Activated naive CD8-positive, alpha-beta T cell treated with anti-CD3 and anti-CD28 coated beads, Interleukin-2, amount 50 U/mL, for 24 hours (primary cell): ENCODE measurements around the gene SEMA7A.
A peak's percentile ranks its signal among the peaks of the same experiment; 100 is the strongest.

Experiments
- ATAC-seq: fragments of 150-1000 bp; cut with Tn5 transposase; one replicate; pipeline ENCODE4 v1.10.0; 2021
- DNase-seq: peaks from one replicate; pipeline ENCODE4 v3.0.0; 2021
- H3K27ac Mint-ChIP-seq: one replicate; pipeline ENCODE4 v1.8.0; 2021; ENCODE audit warnings: mild to moderate bottlenecking, mixed read lengths
- H3K27me3 Mint-ChIP-seq: one replicate; pipeline ENCODE4 v1.8.0; 2021; ENCODE audit warnings: mixed read lengths
- H3K36me3 Mint-ChIP-seq: one replicate; pipeline ENCODE4 v1.8.0; 2021; ENCODE audit warnings: low read depth, mixed read lengths
- H3K4me1 Mint-ChIP-seq: one replicate; pipeline ENCODE4 v1.8.0; 2021; ENCODE audit warnings: mixed read lengths
- H3K4me3 Mint-ChIP-seq: one replicate; pipeline ENCODE4 v1.8.0; 2021; ENCODE audit warnings: mild to moderate bottlenecking, moderate library complexity, mixed read lengths
- H3K9me3 Mint-ChIP-seq: one replicate; pipeline ENCODE4 v1.8.0; 2021; ENCODE audit warnings: mixed read lengths

SEMA7A gene

GRCh38 chr15:74428970-74429780 is 4.6 kb downstream of the SEMA7A start:
- no peaks in the 10 kb centered on the region for H3K9me3 Mint-ChIP-seq
- peak overlapping the region; percentile 93 for H3K27ac Mint-ChIP-seq
- peaks cover 76% of the 10 kb centered on the region for H3K36me3 Mint-ChIP-seq
- peaks cover 81% of the 10 kb centered on the region for H3K4me1 Mint-ChIP-seq
- peak overlapping the region; percentile 94 for H3K4me3 Mint-ChIP-seq
- DNase-seq (no peak), ATAC-seq (no peak)
- H3K27me3 Mint-ChIP-seq, result no peaks in the 10 kb centered on the region

- no peaks in the 10 kb centered on the region for H3K27me3 Mint-ChIP-seq
- H3K9me3 Mint-ChIP-seq, result no peaks in the 10 kb centered on the region
- no peak for DNase-seq
- peak overlapping the region; percentile 93 for H3K27ac Mint-ChIP-seq
- H3K4me1 Mint-ChIP-seq, result peaks cover 86% of the 10 kb centered on the region
- H3K36me3 Mint-ChIP-seq, result peaks cover 83% of the 10 kb centered on the region
- H3K4me3 Mint-ChIP-seq, result peak overlapping the region; percentile 94
- ATAC-seq, result no peak
Measured at GRCh38 chr15:74428442-74428787, 5.3 kb downstream of the SEMA7A start.

GRCh38 chr15:74427607-74428441 is 5.9 kb downstream of the SEMA7A start:
- no peaks in the 10 kb centered on the region for H3K27me3 Mint-ChIP-seq
- H3K36me3 Mint-ChIP-seq, result peaks cover 85% of the 10 kb centered on the region
- ATAC-seq, result no peak
- H3K9me3 Mint-ChIP-seq, result no peaks in the 10 kb centered on the region
- H3K27ac Mint-ChIP-seq, result peak overlapping the region; percentile 93
- no peak for DNase-seq
- peaks cover 92% of the 10 kb centered on the region for H3K4me1 Mint-ChIP-seq
- peak overlapping the region; percentile 94 for H3K4me3 Mint-ChIP-seq

GRCh38 chr15:74426404-74427281 is 7.1 kb downstream of the SEMA7A start:
- Mint-ChIP-seq H3K4me1 (peaks cover 98% of the 10 kb centered on the region), H3K4me3 (peak overlapping the region; percentile 94), H3K27ac (peak overlapping the region; percentile 93), H3K27me3 (no peaks in the 10 kb centered on the region), H3K9me3 (no peaks in the 10 kb centered on the region), H3K36me3 (peaks cover 77% of the 10 kb centered on the region)
- no peak for ATAC-seq
- DNase-seq, result no peak

- peak overlapping the region; percentile 15 for H3K4me3 Mint-ChIP-seq
- H3K27me3 Mint-ChIP-seq, result no peaks in the 10 kb centered on the region
- H3K36me3 Mint-ChIP-seq, result peaks cover 67% of the 10 kb centered on the region
- DNase-seq, result no peak
- peaks cover 98% of the 10 kb centered on the region for H3K4me1 Mint-ChIP-seq
- no peaks in the 10 kb centered on the region for H3K9me3 Mint-ChIP-seq
- peak overlapping the region; percentile 93 for H3K27ac Mint-ChIP-seq
- no peak for ATAC-seq
Measured at GRCh38 chr15:74425630-74426029, 8.1 kb downstream of the SEMA7A start.

- Mint-ChIP-seq H3K9me3 (no peaks in the 10 kb centered on the region), H3K36me3 (peaks cover 62% of the 10 kb centered on the region), H3K27ac (peak overlapping the region; percentile 82), H3K4me3 (no peak overlapping the region), H3K27me3 (no peaks in the 10 kb centered on the region), H3K4me1 (peaks cover 98% of the 10 kb centered on the region)
- DNase-seq (no peak), ATAC-seq (no peak)
Measured at GRCh38 chr15:74424901-74425528, 8.7 kb downstream of the SEMA7A start.

GRCh38 chr15:74423431-74424257 is 10.1 kb downstream of the SEMA7A start:
- no peak for ATAC-seq
- peak overlapping the region; percentile 42 for H3K4me3 Mint-ChIP-seq

GRCh38 chr15:74422652-74423430 is 10.9 kb downstream of the SEMA7A start:
- Mint-ChIP-seq H3K9me3 (no peaks in the 10 kb centered on the region), H3K27me3 (no peaks in the 10 kb centered on the region), H3K4me1 (peaks cover 93% of the 10 kb centered on the region), H3K4me3 (peak overlapping the region; percentile 51), H3K27ac (peak overlapping the region; percentile 82), H3K36me3 (peaks cover 55% of the 10 kb centered on the region)
- no peak for ATAC-seq
- no peak for DNase-seq

More at GRCh38 chr15:74423431-74424257, 10.1 kb downstream of the SEMA7A start:
- no peaks in the 10 kb centered on the region for H3K9me3 Mint-ChIP-seq
- no peak for DNase-seq
- no peaks in the 10 kb centered on the region for H3K27me3 Mint-ChIP-seq
- peaks cover 58% of the 10 kb centered on the region for H3K36me3 Mint-ChIP-seq
- peak overlapping the region; percentile 82 for H3K27ac Mint-ChIP-seq
- peaks cover 94% of the 10 kb centered on the region for H3K4me1 Mint-ChIP-seq

- H3K36me3 Mint-ChIP-seq, result peaks cover 54% of the 10 kb centered on the region
- H3K4me1 Mint-ChIP-seq, result peaks cover 89% of the 10 kb centered on the region
- no peak overlapping the region for H3K4me3 Mint-ChIP-seq
- no peaks in the 10 kb centered on the region for H3K27me3 Mint-ChIP-seq
- no peaks in the 10 kb centered on the region for H3K9me3 Mint-ChIP-seq
- ATAC-seq (no peak), DNase-seq (no peak)
- H3K27ac Mint-ChIP-seq, result peak overlapping the region; percentile 82
Measured at GRCh38 chr15:74422265-74422651, 11.5 kb downstream of the SEMA7A start.

- no peaks in the 10 kb centered on the region for H3K27me3 Mint-ChIP-seq
- H3K36me3 Mint-ChIP-seq, result peaks cover 54% of the 10 kb centered on the region
- DNase-seq (no peak), ATAC-seq (no peak)
- no peaks in the 10 kb centered on the region for H3K9me3 Mint-ChIP-seq
- peak overlapping the region; percentile 42 for H3K27ac Mint-ChIP-seq
- peak overlapping the region; percentile 30 for H3K4me3 Mint-ChIP-seq
- H3K4me1 Mint-ChIP-seq, result peaks cover 83% of the 10 kb centered on the region
Measured at GRCh38 chr15:74421302-74422245, 12.2 kb downstream of the SEMA7A start.

- peak overlapping the region; percentile 64 for H3K27ac Mint-ChIP-seq
- no peak for DNase-seq
- no peak for ATAC-seq
- peaks cover 54% of the 10 kb centered on the region for H3K36me3 Mint-ChIP-seq
- H3K4me1 Mint-ChIP-seq, result peaks cover 78% of the 10 kb centered on the region
- H3K27me3 Mint-ChIP-seq, result no peaks in the 10 kb centered on the region
- H3K9me3 Mint-ChIP-seq, result no peaks in the 10 kb centered on the region
- H3K4me3 Mint-ChIP-seq, result peak overlapping the region; percentile 32
Measured at GRCh38 chr15:74420193-74420905, 13.4 kb downstream of the SEMA7A start.
